ENCODE results near the gene CD209. TPM values are rescaled to one million over a fixed set of nuclear protein-coding genes. Genes with fewer than 3 reads are reported as not detected.

CD209 gene
- total and polyA plus RNA-seq, 3 donors from 2014 or later, result 0.55 to 5.0 (median 0.74) TPM

DNA sequence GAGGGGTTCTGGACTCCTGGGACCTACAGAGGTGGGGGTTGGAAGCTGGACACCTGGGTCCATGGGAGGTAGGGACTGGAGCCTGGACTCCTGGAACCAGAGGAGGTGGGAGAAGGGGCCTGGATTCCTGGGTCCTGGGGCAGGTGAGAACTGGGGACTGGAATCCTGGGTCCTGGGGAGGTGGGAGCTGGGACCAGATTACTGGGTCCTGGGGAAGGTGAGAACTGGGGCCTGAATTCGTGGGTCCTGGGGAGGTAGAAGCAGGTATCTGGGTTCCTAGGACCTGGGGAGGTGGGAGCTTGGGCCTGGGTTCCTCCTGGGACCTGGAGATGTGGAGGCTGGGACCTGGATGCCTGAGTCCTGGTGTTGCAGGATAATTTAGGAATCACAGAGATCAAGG lies 16.4 kb upstream of the CD209 start:
- H3K9me3 ChIP-seq, result no peaks in the 10 kb centered on the region
- H3K27ac ChIP-seq, result no peak overlapping the region
- H3K27me3 ChIP-seq, result no peaks in the 10 kb centered on the region

DNA sequence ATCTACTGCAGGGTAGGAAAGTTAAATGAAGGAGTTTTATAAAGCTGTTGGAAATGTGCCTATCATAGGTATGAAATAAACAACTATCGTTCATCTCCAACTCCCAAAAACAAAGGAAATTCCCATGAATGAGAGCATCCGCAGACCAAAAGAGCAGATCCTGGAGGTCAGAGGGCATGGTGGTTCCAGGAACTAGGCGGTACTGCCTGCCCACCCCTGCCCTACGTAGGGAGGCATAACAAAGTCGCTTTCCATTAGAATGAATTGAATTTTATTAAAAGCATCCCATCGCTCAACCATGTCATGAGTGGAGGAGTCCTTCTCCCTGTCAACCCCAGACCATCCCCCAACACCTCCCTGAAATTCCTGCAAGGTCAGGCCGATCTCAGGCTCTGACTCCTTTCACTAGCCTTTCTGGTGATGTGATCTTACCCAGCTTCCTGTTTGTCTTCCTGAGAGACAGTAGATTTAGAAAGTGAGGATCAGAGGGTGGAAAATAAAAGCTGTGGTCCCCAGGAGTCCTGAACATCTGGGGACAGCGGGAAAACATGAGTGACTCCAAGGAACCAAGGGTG lies 15.5 kb upstream of the CD209 start, which contains the start of gene CLEC4M:
CLEC4M (plus strand) TSS at position 525 of the 575 bp plus-strand sequence; CDS start at position 549, 24 bp downstream.
- peaks cover 6% of the 10 kb centered on the region for H3K4me1 ChIP-seq
- no peaks in the 10 kb centered on the region for H3K9me3 ChIP-seq
- H3K4me3 ChIP-seq, result no peak within 1 kb of the TSS
- no peak for DNase-seq
- H3K36me3 ChIP-seq (ENCODE audit: low read depth, missing control alignments), result no peaks in the 10 kb centered on the region
- no peak within 1 kb of the TSS for H3K27ac ChIP-seq
- no peaks in the 10 kb centered on the region for H3K27me3 ChIP-seq
- intact Hi-C loops (cut with DNase I; ENCODE audit: low total_unique reads), result no loop called here
- TF ChIP-seq, protein P1, sequence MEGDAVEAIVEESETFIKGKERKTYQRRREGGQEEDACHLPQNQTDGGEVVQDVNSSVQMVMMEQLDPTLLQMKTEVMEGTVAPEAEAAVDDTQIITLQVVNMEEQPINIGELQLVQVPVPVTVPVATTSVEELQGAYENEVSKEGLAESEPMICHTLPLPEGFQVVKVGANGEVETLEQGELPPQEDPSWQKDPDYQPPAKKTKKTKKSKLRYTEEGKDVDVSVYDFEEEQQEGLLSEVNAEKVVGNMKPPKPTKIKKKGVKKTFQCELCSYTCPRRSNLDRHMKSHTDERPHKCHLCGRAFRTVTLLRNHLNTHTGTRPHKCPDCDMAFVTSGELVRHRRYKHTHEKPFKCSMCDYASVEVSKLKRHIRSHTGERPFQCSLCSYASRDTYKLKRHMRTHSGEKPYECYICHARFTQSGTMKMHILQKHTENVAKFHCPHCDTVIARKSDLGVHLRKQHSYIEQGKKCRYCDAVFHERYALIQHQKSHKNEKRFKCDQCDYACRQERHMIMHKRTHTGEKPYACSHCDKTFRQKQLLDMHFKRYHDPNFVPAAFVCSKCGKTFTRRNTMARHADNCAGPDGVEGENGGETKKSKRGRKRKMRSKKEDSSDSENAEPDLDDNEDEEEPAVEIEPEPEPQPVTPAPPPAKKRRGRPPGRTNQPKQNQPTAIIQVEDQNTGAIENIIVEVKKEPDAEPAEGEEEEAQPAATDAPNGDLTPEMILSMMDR (IDR thresholded peaks at IDR 0.05), result no peak
- WGBS, 2 donors, result 42 to 53% methylated on average over 8 of the region's 8 CpGs

More for the DNA sequence above, 16.4 kb upstream of the CD209 start:
- intact Hi-C loops (cut with DNase I; ENCODE audit: low total_unique reads), result no loop called here
- Histone ChIP-seq H3K4me3 (no peak overlapping the region), H3K4me1 (peaks cover 6% of the 10 kb centered on the region), H3K36me3 (ENCODE audit: low read depth, missing control alignments) (no peaks in the 10 kb centered on the region)
- no peak for TF ChIP-seq POLR2A (IDR thresholded peaks at IDR 0.05)
- TF ChIP-seq, protein P1 (IDR thresholded peaks at IDR 0.05), result no peak
- 67 to 69% methylated on average over 1 of the region's 1 CpG for WGBS, 2 donors
- DNase-seq, result no peak

DNA sequence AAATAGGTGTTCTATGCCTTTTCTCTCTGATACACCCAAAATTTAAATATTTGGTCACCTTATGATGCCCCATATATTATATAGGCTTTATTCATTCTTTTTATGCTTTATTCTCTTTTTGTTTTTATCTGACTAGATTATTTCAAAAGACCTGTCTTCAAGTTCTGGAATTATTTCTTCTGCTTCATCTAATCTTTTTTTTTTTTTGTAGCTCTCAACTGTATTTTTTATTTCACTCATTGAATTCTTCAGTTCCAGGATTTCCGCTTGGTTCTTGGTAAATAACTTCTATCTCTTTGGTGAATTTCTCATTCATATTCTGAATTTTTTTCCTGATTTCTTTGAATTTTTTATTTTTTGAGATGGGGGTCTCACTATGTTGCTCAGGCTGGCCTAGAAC lies 11.8 kb upstream of the CD209 start:
- H3K27ac ChIP-seq, result no peak overlapping the region
- DNase-seq, result no peak
- H3K27me3 ChIP-seq, result no peaks in the 10 kb centered on the region
- H3K36me3 ChIP-seq (ENCODE audit: low read depth, missing control alignments), result no peaks in the 10 kb centered on the region
- H3K4me1 ChIP-seq, result no peaks in the 10 kb centered on the region
- TF ChIP-seq POLR2A (IDR thresholded peaks at IDR 0.05), result no peak
- TF ChIP-seq, protein P1 (IDR thresholded peaks at IDR 0.05), result no peak
- no peak overlapping the region for H3K4me3 ChIP-seq
- WGBS, 2 donors, result 90 to 94% methylated on average over 1 of the region's 1 CpG
- intact Hi-C loops (cut with DNase I; ENCODE audit: low total_unique reads), result no loop called here
- H3K9me3 ChIP-seq, result no peaks in the 10 kb centered on the region

DNA sequence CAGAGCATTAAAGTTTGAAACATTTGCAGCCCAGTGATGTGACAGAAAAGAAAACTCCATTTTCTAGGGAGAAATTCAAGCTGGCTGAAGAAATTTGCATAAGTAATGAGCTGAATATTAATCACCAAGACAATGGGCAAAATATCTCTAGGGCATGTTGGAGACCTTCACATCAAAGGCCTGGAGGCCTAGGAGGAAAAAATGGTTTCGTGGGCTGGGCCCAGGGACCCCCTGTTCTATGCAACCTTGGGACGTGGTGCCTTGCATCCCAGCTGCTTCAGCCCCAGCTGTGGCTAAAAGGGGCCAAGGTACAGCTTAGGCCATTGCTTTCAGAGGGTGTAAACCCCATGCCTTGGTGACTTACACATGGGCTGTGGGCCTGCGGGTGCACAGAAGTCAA lies 10.0 kb upstream of the CD209 start:
- 85 to 91% methylated on average over 3 of the region's 3 CpGs for WGBS, 2 donors
- Histone ChIP-seq H3K4me1 (no peaks in the 10 kb centered on the region), H3K4me3 (no peak overlapping the region), H3K27ac (no peak overlapping the region), H3K27me3 (no peaks in the 10 kb centered on the region), H3K36me3 (ENCODE audit: low read depth, missing control alignments) (no peaks in the 10 kb centered on the region), H3K9me3 (no peaks in the 10 kb centered on the region)
- DNase-seq, result no peak
- TF ChIP-seq POLR2A (IDR thresholded peaks at IDR 0.05), result no peak
- TF ChIP-seq, protein P1 (IDR thresholded peaks at IDR 0.05), result no peak
- intact Hi-C loops (cut with DNase I; ENCODE audit: low total_unique reads), result no loop called here

DNA sequence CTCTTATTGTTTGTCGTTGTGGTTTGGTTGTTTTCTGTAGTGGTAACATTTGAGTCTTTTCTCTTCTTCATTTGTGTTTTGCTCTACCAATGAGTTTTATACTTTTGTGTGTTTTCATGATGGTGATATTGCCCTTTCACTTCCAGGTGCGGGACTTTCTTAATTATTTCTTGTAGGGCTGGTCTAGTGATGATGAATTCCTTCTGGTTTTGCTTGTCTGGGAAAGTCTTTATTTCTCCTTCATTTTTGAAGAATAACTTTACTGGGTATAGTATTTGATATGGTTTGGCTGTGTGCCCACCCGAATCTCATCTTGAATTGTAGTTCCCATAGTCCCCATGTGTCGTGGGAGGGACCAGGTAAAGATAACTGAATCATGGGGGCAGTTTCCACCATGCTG lies 8.9 kb upstream of the CD209 start:
- TF ChIP-seq, protein P1 (IDR thresholded peaks at IDR 0.05), result no peak
- no peak for TF ChIP-seq POLR2A (IDR thresholded peaks at IDR 0.05)
- Histone ChIP-seq H3K9me3 (no peaks in the 10 kb centered on the region), H3K27ac (no peak overlapping the region), H3K4me1 (no peaks in the 10 kb centered on the region), H3K27me3 (no peaks in the 10 kb centered on the region), H3K36me3 (ENCODE audit: low read depth, missing control alignments) (no peaks in the 10 kb centered on the region), H3K4me3 (no peak overlapping the region)
- DNase-seq, result no peak
- intact Hi-C loops (cut with DNase I; ENCODE audit: low total_unique reads), result no loop called here
- 54 to 55% methylated on average over 4 of the region's 4 CpGs for WGBS, 2 donors
